Measurements from ENCODE around the gene PAX8. TPM values are rescaled to one million over a fixed set of nuclear protein-coding genes. Genes with fewer than 3 reads are reported as not detected.
"Not testable (repeated sequence)": the region's sequence is repeated elsewhere in the genome, so short reads cannot be mapped to it uniquely, and the experiment has no call there.

PAX8 gene
- total and polyA plus RNA-seq, 3 experiments from 2014 or later: 0.97 to 2.3 (median 2.3) TPM

DNA sequence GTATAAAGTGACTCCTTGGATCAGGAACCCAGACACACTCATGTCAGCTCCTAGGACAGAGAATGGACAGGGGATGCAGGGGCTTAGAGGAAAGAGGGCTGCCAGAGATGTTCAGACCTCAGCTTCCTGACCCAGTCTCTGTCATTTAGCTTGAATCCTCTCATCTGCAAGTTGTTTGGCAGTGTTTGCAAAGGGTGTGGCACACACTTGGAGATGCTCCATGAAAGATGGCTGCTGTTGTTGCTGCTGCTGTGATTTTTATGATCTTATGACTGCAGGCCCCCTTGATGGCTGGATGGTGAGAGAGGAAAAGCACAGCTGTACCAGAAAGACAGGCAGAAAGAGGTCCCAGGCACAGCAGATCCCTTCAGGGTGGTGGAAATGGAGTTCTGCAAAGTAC is 35.9 kb upstream of the PAX8 start:
- H3K9me3 Mint-ChIP-seq; POLR2A ChIA-PET; H3K27ac ChIP-seq (ENCODE audit: low read depth, low read length); H3K36me3 Mint-ChIP-seq; H3K4me1 Mint-ChIP-seq; H3K36me3 ChIP-seq (ENCODE audit: insufficient read depth, low read length); H3K27me3 ChIP-seq (ENCODE audit: insufficient read depth, low read length, poor library complexity, severe bottlenecking); CTCF ChIA-PET; H3K4me1 ChIP-seq (ENCODE audit: insufficient read depth, low read length); H3K4me3 ChIP-seq (ENCODE audit: low read length); H3K9me3 ChIP-seq (ENCODE audit: low read length); DNase-seq; H3K4me3 Mint-ChIP-seq: not testable (repeated sequence)
- peaks cover 1 to 18% of the 10 kb centered on the region in 2 donors for H3K27me3 Mint-ChIP-seq
- peak overlapping the region in 1 of 8 donors; percentile 9 for H3K27ac Mint-ChIP-seq

DNA sequence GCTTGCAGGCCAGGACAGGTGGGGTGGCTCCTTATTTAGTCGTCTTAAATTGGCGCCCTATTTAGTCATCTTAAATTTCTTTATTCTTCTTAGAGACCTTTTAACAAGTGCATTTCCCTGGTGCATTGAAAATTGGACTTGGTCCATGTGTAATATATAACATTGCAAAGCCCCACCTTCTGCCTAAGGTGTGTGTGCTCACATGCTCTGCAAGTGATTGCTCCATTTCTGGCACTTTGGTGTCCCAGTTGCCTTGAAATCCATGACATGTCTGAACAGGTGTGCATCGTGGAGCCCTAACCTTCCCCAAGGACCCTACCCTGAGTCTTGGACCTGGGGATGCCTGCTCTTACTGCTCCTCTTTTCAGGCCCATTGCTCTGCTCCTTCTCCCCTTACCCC is 35.5 kb upstream of the PAX8 start:
- H3K4me1 Mint-ChIP-seq; DNase-seq; H3K9me3 Mint-ChIP-seq; H3K4me3 ChIP-seq (ENCODE audit: low read length); CTCF ChIA-PET; H3K36me3 ChIP-seq (ENCODE audit: insufficient read depth, low read length); H3K9me3 ChIP-seq (ENCODE audit: low read length); H3K27ac ChIP-seq (ENCODE audit: low read depth, low read length); H3K4me3 Mint-ChIP-seq; POLR2A ChIA-PET; H3K27ac Mint-ChIP-seq; H3K36me3 Mint-ChIP-seq; H3K4me1 ChIP-seq (ENCODE audit: insufficient read depth, low read length); H3K27me3 ChIP-seq (ENCODE audit: insufficient read depth, low read length, poor library complexity, severe bottlenecking): not testable (repeated sequence)
- H3K27me3 Mint-ChIP-seq: peaks cover 5 to 18% of the 10 kb centered on the region in 2 donors

DNA sequence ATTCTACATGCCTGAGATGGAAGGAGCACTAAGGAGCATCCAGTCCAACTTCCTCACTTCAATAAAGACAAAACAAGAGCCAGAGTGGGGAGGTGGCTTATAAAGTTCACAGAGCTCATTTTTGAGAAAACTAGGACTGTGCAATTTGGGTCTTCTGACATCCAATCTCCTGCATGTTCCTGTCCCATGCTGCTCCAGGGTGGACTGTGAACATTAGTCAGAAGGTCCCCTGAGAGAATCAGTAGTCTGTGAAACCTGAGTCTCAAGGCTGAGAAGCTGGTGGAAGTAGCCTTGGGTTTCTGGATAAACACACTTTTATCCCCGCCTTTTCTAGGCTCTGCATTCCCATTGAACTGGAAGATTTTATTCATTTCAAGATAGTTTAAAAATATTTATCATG is 33.1 kb upstream of the PAX8 start:
- H3K4me1 ChIP-seq (ENCODE audit: insufficient read depth, low read length); H3K4me1 Mint-ChIP-seq; H3K4me3 Mint-ChIP-seq; H3K36me3 ChIP-seq (ENCODE audit: insufficient read depth, low read length); H3K36me3 Mint-ChIP-seq; H3K27ac ChIP-seq (ENCODE audit: low read depth, low read length); H3K27me3 ChIP-seq (ENCODE audit: insufficient read depth, low read length, poor library complexity, severe bottlenecking); DNase-seq; H3K9me3 Mint-ChIP-seq; H3K4me3 ChIP-seq (ENCODE audit: low read length); CTCF ChIA-PET; H3K27ac Mint-ChIP-seq; POLR2A ChIA-PET; H3K9me3 ChIP-seq (ENCODE audit: low read length): not testable (repeated sequence)
- peaks cover 13 to 38% of the 10 kb centered on the region in 2 donors for H3K27me3 Mint-ChIP-seq

DNA sequence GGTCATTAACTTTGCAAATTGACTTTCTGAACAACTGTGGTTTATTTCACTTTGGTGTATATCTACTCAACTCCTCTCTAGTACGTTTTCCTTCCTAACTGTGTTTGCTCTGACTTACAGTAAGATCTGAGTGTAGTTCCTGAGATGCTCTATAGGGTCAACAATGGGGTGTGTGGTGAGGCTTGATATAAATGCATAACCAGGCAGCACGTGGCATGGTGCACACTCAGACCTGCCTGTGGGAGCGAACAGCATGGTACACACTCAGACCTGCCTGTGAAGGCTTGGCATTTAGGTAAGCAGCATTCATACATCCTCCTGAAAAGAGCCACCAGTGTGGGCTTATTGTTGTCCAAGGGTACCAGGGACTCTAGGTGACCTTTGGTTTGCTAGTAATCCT is 32.5 kb upstream of the PAX8 start:
- POLR2A ChIA-PET: not testable (repeated sequence)

DNA sequence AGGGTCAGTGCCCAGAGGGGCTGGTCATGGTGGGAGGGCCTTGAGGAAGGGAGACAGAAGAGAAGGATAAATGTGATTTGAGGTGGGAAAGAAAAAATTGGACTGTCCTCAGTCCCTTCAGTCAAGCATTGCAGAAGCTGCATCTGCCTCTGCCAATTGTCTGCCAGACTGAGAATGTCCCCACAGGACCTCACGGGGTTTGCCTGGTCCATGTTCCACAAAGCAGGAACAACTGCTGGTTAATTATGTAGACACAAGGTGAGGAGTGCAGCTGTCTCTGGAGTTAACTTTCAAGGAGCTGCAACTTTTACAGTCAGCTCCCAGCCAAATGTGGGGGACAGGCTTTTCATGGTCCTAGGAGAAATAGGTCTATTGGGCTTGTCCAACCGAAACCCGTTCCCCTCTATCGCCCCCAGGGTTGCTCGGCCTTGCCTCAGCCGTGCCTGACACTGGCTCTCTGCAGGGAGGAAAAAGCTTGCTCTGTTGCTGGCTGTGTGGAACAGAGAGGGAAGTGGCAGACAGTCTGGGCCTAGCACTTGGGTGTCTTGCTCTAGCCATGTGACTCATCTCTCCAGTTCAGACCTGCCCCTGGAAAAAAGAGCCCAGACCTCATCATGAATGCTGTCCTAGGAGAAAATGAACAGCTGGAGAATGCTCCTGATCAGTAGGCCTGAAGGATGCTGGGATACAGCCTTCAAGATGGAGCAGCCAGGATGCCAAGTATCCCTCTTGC is 31.1 kb upstream of the PAX8 start:
- no peak overlapping the region for H3K4me3 ChIP-seq (ENCODE audit: low read length)
- CTCF ChIA-PET: no interaction called here
- POLR2A ChIA-PET: no interaction called here
- no peaks in the 10 kb centered on the region for H3K27me3 ChIP-seq (ENCODE audit: insufficient read depth, low read length, poor library complexity, severe bottlenecking)
- H3K36me3 Mint-ChIP-seq: peaks cover 0 to 3% (median 0%) of the 10 kb centered on the region in 3 donors
- no peak overlapping the region for H3K27ac ChIP-seq (ENCODE audit: low read depth, low read length)
- DNase-seq: no peak
- H3K4me1 ChIP-seq (ENCODE audit: insufficient read depth, low read length): no peaks in the 10 kb centered on the region
- peak overlapping the region in 1 of 8 donors; percentile 71 for H3K27ac Mint-ChIP-seq
- peaks cover 14 to 40% of the 10 kb centered on the region in 2 donors for H3K27me3 Mint-ChIP-seq
- H3K4me1 Mint-ChIP-seq: peaks cover 0 to 4% (median 0%) of the 10 kb centered on the region in 3 donors
- H3K36me3 ChIP-seq (ENCODE audit: insufficient read depth, low read length): no peaks in the 10 kb centered on the region
- H3K9me3 ChIP-seq (ENCODE audit: low read length): no peaks in the 10 kb centered on the region
- no peak overlapping the region for H3K4me3 Mint-ChIP-seq
- H3K9me3 Mint-ChIP-seq: no peaks in the 10 kb centered on the region

More for the DNA sequence above, 32.5 kb upstream of the PAX8 start:
- H3K9me3 ChIP-seq (ENCODE audit: low read length); H3K4me3 ChIP-seq (ENCODE audit: low read length); H3K27me3 ChIP-seq (ENCODE audit: insufficient read depth, low read length, poor library complexity, severe bottlenecking); H3K4me3 Mint-ChIP-seq; H3K9me3 Mint-ChIP-seq; H3K27ac Mint-ChIP-seq; DNase-seq; H3K27ac ChIP-seq (ENCODE audit: low read depth, low read length); H3K4me1 Mint-ChIP-seq; H3K36me3 ChIP-seq (ENCODE audit: insufficient read depth, low read length); H3K4me1 ChIP-seq (ENCODE audit: insufficient read depth, low read length); CTCF ChIA-PET; H3K36me3 Mint-ChIP-seq: not testable (repeated sequence)
- peaks cover 15 to 39% of the 10 kb centered on the region in 2 donors for H3K27me3 Mint-ChIP-seq

DNA sequence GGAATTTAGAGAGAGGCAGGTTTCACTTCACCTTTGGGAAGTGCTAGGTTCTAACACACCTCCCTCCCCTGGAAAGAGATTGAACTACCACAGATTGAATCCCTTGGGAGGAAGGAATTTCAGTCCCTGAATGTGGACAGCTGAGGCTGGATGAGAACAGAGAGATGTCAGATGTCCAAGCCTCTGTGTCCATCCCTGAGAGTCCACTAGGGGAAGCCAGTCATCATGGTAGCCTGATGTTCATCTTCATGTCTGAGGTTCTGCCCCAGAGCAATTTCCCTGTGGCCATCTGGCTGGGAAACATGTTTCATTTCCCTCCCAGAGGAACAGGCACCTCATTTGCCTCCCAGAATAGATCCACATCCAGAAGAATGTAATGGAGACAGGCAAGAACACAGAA is 30.1 kb upstream of the PAX8 start:
- H3K9me3 ChIP-seq (ENCODE audit: low read length); H3K4me3 Mint-ChIP-seq; CTCF ChIA-PET; H3K27me3 ChIP-seq (ENCODE audit: insufficient read depth, low read length, poor library complexity, severe bottlenecking); H3K9me3 Mint-ChIP-seq; H3K4me1 Mint-ChIP-seq; H3K27ac ChIP-seq (ENCODE audit: low read depth, low read length); H3K4me3 ChIP-seq (ENCODE audit: low read length); H3K36me3 ChIP-seq (ENCODE audit: insufficient read depth, low read length); POLR2A ChIA-PET; H3K4me1 ChIP-seq (ENCODE audit: insufficient read depth, low read length); H3K36me3 Mint-ChIP-seq; DNase-seq; H3K27ac Mint-ChIP-seq: not testable (repeated sequence)
- H3K27me3 Mint-ChIP-seq: peaks cover 15 to 36% of the 10 kb centered on the region in 2 donors

DNA sequence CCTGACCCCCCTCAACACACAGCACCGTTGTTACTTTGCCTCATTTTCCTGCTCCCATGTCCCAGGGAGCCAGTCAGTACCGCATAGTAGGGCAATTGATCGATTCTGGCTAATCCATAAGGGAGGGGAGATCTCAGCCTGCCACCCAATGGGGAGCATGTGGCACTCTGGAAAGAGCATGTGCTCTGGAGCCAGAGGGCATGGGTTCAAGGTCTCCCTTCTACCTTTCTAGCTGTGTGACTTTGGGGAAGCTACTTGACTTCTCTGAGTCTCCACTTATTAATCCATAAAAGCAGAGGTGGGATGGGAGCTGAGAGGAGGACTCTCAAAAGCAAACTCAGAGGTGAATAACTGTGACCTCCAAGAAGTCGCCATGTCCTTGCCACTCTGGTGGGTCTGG is 27.5 kb upstream of the PAX8 start:
- Mint-ChIP-seq H3K27me3 (peaks cover 16 to 34% of the 10 kb centered on the region in 2 donors), H3K4me3 (peak overlapping the region in 1 of 7 donors; percentile 23), H3K27ac (peak overlapping the region in 1 of 8 donors; percentile 86)
- CTCF ChIA-PET; H3K4me1 Mint-ChIP-seq; H3K4me3 ChIP-seq (ENCODE audit: low read length); H3K9me3 ChIP-seq (ENCODE audit: low read length); H3K9me3 Mint-ChIP-seq; DNase-seq; H3K36me3 ChIP-seq (ENCODE audit: insufficient read depth, low read length); H3K27ac ChIP-seq (ENCODE audit: low read depth, low read length); H3K4me1 ChIP-seq (ENCODE audit: insufficient read depth, low read length); H3K36me3 Mint-ChIP-seq; H3K27me3 ChIP-seq (ENCODE audit: insufficient read depth, low read length, poor library complexity, severe bottlenecking); POLR2A ChIA-PET: not testable (repeated sequence)

DNA sequence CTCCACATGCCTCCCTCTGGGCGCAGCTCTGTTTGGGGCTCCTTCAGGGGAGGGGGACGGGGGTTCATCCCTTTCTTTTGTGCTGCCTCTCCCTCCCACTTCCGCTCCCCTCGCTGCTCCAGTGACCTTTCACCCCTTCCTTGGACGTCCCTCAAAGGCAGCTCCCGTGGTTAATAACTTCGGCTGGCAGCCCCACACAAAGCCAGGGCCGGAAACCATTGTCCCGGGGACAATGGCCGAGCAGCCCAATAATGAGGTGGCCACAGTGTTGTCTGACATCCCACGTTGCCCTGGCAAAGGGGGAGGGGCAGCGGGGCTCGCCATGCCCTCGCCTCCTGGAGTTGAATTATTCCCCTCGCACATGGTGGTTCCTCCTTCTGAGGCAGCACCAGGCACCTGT is 27.0 kb upstream of the PAX8 start:
- H3K4me3 ChIP-seq (ENCODE audit: low read length); H3K27ac Mint-ChIP-seq; H3K4me3 Mint-ChIP-seq; POLR2A ChIA-PET; CTCF ChIA-PET; H3K27me3 ChIP-seq (ENCODE audit: insufficient read depth, low read length, poor library complexity, severe bottlenecking); H3K4me1 ChIP-seq (ENCODE audit: insufficient read depth, low read length); H3K36me3 Mint-ChIP-seq; H3K9me3 ChIP-seq (ENCODE audit: low read length); H3K36me3 ChIP-seq (ENCODE audit: insufficient read depth, low read length); DNase-seq; H3K4me1 Mint-ChIP-seq; H3K9me3 Mint-ChIP-seq; H3K27ac ChIP-seq (ENCODE audit: low read depth, low read length): not testable (repeated sequence)
- H3K27me3 Mint-ChIP-seq: peaks cover 16 to 34% of the 10 kb centered on the region in 2 donors

DNA sequence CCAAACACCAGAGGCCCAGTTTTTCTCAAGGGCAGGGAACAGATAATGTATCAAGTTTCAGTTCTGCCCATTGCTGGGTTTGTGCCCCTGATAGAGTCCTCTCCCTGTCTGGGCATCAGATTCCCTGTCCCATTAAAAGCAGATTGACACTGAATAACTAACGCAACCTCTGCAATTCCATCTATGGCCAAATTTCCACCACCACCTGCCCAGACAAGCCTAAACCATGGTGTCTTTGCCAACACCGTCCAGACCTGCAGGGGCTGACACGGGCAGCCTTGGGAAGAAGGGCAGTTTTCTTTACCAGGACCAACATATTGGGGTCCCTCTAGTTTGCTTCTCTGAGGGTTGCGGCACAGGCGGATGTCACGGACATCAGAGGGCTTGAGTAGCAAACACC is 26.4 kb upstream of the PAX8 start:
- H3K27me3 ChIP-seq (ENCODE audit: insufficient read depth, low read length, poor library complexity, severe bottlenecking): no peaks in the 10 kb centered on the region
- Mint-ChIP-seq H3K4me1 (no peaks in the 10 kb centered on the region), H3K27ac (no peak overlapping the region), H3K4me3 (no peak overlapping the region), H3K36me3 (peaks cover 0 to 3% (median 0%) of the 10 kb centered on the region in 3 donors), H3K27me3 (peaks cover 16 to 34% of the 10 kb centered on the region in 2 donors), H3K9me3 (no peaks in the 10 kb centered on the region)
- no peaks in the 10 kb centered on the region for H3K4me1 ChIP-seq (ENCODE audit: insufficient read depth, low read length)
- no peak overlapping the region for H3K27ac ChIP-seq (ENCODE audit: low read depth, low read length)
- H3K9me3 ChIP-seq (ENCODE audit: low read length): no peaks in the 10 kb centered on the region
- no peak for DNase-seq
- no peaks in the 10 kb centered on the region for H3K36me3 ChIP-seq (ENCODE audit: insufficient read depth, low read length)
- ChIA-PET POLR2A (no interaction called here), CTCF (no interaction called here)
- H3K4me3 ChIP-seq (ENCODE audit: low read length): no peak overlapping the region
